CD14-positive monocyte (primary cell): ENCODE results near the gene ADAMTSL1. TPM values are rescaled to one million over a fixed set of nuclear protein-coding genes. Genes with fewer than 3 reads are reported as not detected.

Experiments
- DNase-seq, 3 donors: peaks; one replicate each; pipeline ENCODE4 v3.0.0-alpha.2; 2011 to 2022
- H2AFZ ChIP-seq: 2 replicates; pipeline ENCODE4 v1.6.0; 2012; ENCODE audit warnings: mild to moderate bottlenecking, low read depth, low read length, inconsistent platforms; ENCODE audit not compliant: insufficient read depth, poor library complexity, severe bottlenecking
- H3K27ac ChIP-seq, 2 donors: 1 replicate in 1 of 2; 2 replicates in 1 of 2; pipeline ENCODE4 v1.5.1; 2012 to 2013; ENCODE audit warnings: low read length in 2 of 2, control low read depth in 1 of 2, inconsistent platforms in 1 of 2, low read depth in 1 of 2, mild to moderate bottlenecking in 1 of 2
- H3K27me3 ChIP-seq, 2 donors: one replicate each; pipeline versions ENCODE4 v1.6.0 to v1.6.1; 2011 to 2013; ENCODE audit warnings: low read length in 2 of 2; ENCODE audit not compliant: control insufficient read depth in 2 of 2, insufficient read depth in 2 of 2
- H3K36me3 ChIP-seq, 2 donors: replicated peaks in 1 of 2; 1 replicate in 1 of 2; 2 replicates in 1 of 2; pipeline versions ENCODE4 v1.5.1 to v1.6.1; 2012 to 2013; ENCODE audit warnings: low read length in 2 of 2, control low read depth in 1 of 2, inconsistent platforms in 1 of 2, mild to moderate bottlenecking in 1 of 2; ENCODE audit not compliant: insufficient read depth in 2 of 2, control insufficient read depth in 1 of 2
- H3K4me1 ChIP-seq, 2 donors: 1 replicate in 1 of 2; 2 replicates in 1 of 2; pipeline versions ENCODE4 v1.5.1 to v1.6.1; 2012 to 2013; ENCODE audit warnings: low read length in 2 of 2, control low read depth in 1 of 2, inconsistent platforms in 1 of 2, mild to moderate bottlenecking in 1 of 2, moderate library complexity in 1 of 2; ENCODE audit not compliant: insufficient read depth in 2 of 2, control insufficient read depth in 1 of 2
- H3K4me2 ChIP-seq: replicated peaks from 2 replicates; pipeline ENCODE3; 2012; ENCODE audit warnings: low read length, moderate library complexity, mild to moderate bottlenecking; ENCODE audit not compliant: poor library complexity, severe bottlenecking; ENCODE audit errors: extremely low read depth
- H3K4me3 ChIP-seq, 3 experiments: fragments of 200-600 bp in 1 of 3; sonication (generic) in 1 of 3; replicated peaks in 1 of 3; 1 replicate in 2 of 3; 2 replicates in 1 of 3; pipeline ENCODE4 v1.5.1; 2011 to 2013; ENCODE audit warnings: low read length in 3 of 3, mild to moderate bottlenecking in 3 of 3, control low read depth in 2 of 3, low read depth in 2 of 3, inconsistent platforms in 1 of 3, moderate library complexity in 1 of 3
- H3K79me2 ChIP-seq: 2 replicates; pipeline ENCODE4 v1.6.0; 2012; ENCODE audit warnings: mild to moderate bottlenecking, control low read depth, inconsistent platforms, low read length, moderate library complexity; ENCODE audit not compliant: insufficient read depth
- H3K9ac ChIP-seq: 2 replicates; pipeline ENCODE4 v1.6.0; 2017; ENCODE audit warnings: low read length, mild to moderate bottlenecking; ENCODE audit not compliant: insufficient read depth, poor library complexity, severe bottlenecking
- H3K9me3 ChIP-seq, 2 donors: replicated peaks in 1 of 2; 1 replicate in 1 of 2; 2 replicates in 1 of 2; pipeline versions ENCODE4 v1.5.1 to v1.6.1; 2012 to 2013; ENCODE audit warnings: low read length in 2 of 2, control low read depth in 1 of 2; ENCODE audit not compliant: control insufficient read depth in 1 of 2, insufficient read depth in 1 of 2
- H4K20me1 ChIP-seq: 2 replicates; pipeline ENCODE4 v1.6.0; 2012; ENCODE audit warnings: mild to moderate bottlenecking, low read length, control low read depth, moderate library complexity; ENCODE audit not compliant: insufficient read depth
- H3K27ac Mint-ChIP-seq, 7 donors: one replicate each; pipeline ENCODE4 v1.8.0; 2020; ENCODE audit warnings: mild to moderate bottlenecking in 7 of 7, mixed read lengths in 7 of 7, moderate library complexity in 6 of 7, inconsistent platforms in 2 of 7
- H3K27me3 Mint-ChIP-seq, 3 donors: one replicate each; pipeline ENCODE4 v1.8.0; 2021 to 2022; ENCODE audit warnings: low read depth in 3 of 3, mild to moderate bottlenecking in 3 of 3, mixed read lengths in 3 of 3, moderate library complexity in 3 of 3, inconsistent platforms in 1 of 3
- H3K36me3 Mint-ChIP-seq, 2 donors: one replicate each; pipeline ENCODE4 v1.8.0; 2020; ENCODE audit warnings: mixed read lengths in 2 of 2, inconsistent platforms in 1 of 2, mild to moderate bottlenecking in 1 of 2
- H3K4me1 Mint-ChIP-seq: one replicate; pipeline ENCODE4 v1.8.0; 2020; ENCODE audit warnings: mild to moderate bottlenecking, mixed read lengths
- H3K4me3 Mint-ChIP-seq, 2 donors: one replicate each; pipeline ENCODE4 v1.8.0; 2020; ENCODE audit warnings: mild to moderate bottlenecking in 2 of 2, mixed read lengths in 2 of 2, moderate library complexity in 1 of 2
- H3K9me3 Mint-ChIP-seq, 7 donors: one replicate each; pipeline ENCODE4 v1.8.0; 2020 to 2022; ENCODE audit warnings: mixed read lengths in 7 of 7, mild to moderate bottlenecking in 6 of 7, moderate library complexity in 6 of 7, inconsistent platforms in 2 of 7
- CTCF ChIP-seq: fragments of 200-600 bp; IDR thresholded peaks from one replicate; pipeline ENCODE4 v1.8.0; 2022; ENCODE audit warnings: antibody characterized with exemption, mild to moderate bottlenecking
- WGBS: methylation state at CpG from one replicate; pipeline ENCODE4 v1.1.5; 2013; ENCODE audit warnings: missing lambda C conversion rate; ENCODE audit not compliant: insufficient coverage; 5-methylcytosine and 5-hydroxymethylcytosine counted together
- intact Hi-C, 2 donors: fragments of 100-400 bp; cut with micrococcal nuclease; formaldehyde crosslinking; loops; one replicate each; pipeline versions ENCODE4 v1.15.0 to v1.15.1; 2023
- polyA plus RNA-seq, 3 donors: library from polyadenylated mRNA; depleted of rRNA in 1 of 3; unstranded in 2 of 3; stranded (reverse) in 1 of 3; fragments of 300-500 nt in 2 of 3; fragments of >200 nt in 1 of 3; fragmentation: Illumina TruSeq in 2 of 3; gene quantifications; 1 replicate in 2 of 3; 2 replicates in 1 of 3; pipeline ENCODE4 v1.2.3, GENCODE V29; 2012 to 2021

Gene ADAMTSL1
- polyA plus RNA-seq, 3 donors: not detected

DNA sequence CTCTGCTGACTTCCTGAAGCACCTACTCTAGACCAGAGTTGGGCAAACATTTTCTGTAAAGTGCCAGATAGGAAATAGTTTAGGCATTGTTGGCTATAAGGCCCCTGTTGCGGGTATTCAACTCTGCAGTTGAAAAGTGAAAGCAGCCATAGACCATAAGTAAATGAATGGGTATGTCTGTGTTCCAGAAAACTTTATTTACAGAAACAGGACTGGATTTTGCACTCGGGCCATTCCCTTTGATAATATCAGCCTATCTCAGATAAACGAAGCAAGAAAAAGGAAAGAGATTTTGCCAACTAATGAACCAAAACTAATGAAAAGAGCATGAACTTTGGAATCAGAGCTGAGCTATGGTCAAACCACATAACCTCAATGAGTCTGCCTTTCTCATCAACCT lies 374.7 kb downstream of the ADAMTSL1 start:
- H3K27ac Mint-ChIP-seq: no peak overlapping the region
- no peaks in the 10 kb centered on the region for H3K4me1 Mint-ChIP-seq
- H3K27me3 ChIP-seq: no peaks in the 10 kb centered on the region
- H3K4me1 ChIP-seq: no peaks in the 10 kb centered on the region
- H3K4me3 ChIP-seq: no peak overlapping the region
- TF ChIP-seq CTCF: no peak
- peaks cover 0 to 7% (median 4%) of the 10 kb centered on the region in 7 donors for H3K9me3 Mint-ChIP-seq
- no peak overlapping the region for H3K9ac ChIP-seq
- H3K9me3 ChIP-seq: peaks cover 0 to 7% of the 10 kb centered on the region in 2 donors
- no peak overlapping the region for H3K4me3 Mint-ChIP-seq
- DNase-seq: no peak
- H3K36me3 Mint-ChIP-seq: no peaks in the 10 kb centered on the region
- no peak overlapping the region for H3K27ac ChIP-seq
- no peak overlapping the region for H2AFZ ChIP-seq
- H3K27me3 Mint-ChIP-seq: no peaks in the 10 kb centered on the region
- H4K20me1 ChIP-seq: no peaks in the 10 kb centered on the region
- intact Hi-C loops: no loop called here
- no peak overlapping the region for H3K4me2 ChIP-seq
- H3K36me3 ChIP-seq: no peaks in the 10 kb centered on the region
- H3K79me2 ChIP-seq: no peaks in the 10 kb centered on the region
- 100% methylated on average over 1 of the region's 3 CpGs for WGBS

- H4K20me1 ChIP-seq: no peaks in the 10 kb centered on the region
- H3K79me2 ChIP-seq: no peaks in the 10 kb centered on the region
- no peak overlapping the region for H2AFZ ChIP-seq
- no peak for DNase-seq
- no peak overlapping the region for H3K4me3 ChIP-seq
- no peak overlapping the region for H3K9ac ChIP-seq
- WGBS: 100% methylated on average over 1 of the region's 6 CpGs
- H3K27ac ChIP-seq: no peak overlapping the region
- H3K4me3 Mint-ChIP-seq: no peak overlapping the region
- H3K27ac Mint-ChIP-seq: no peak overlapping the region
- no peaks in the 10 kb centered on the region for H3K27me3 Mint-ChIP-seq
- no peaks in the 10 kb centered on the region for H3K4me1 Mint-ChIP-seq
- no peaks in the 10 kb centered on the region for H3K27me3 ChIP-seq
- no peak for TF ChIP-seq CTCF
- no peaks in the 10 kb centered on the region for H3K36me3 ChIP-seq
- H3K9me3 ChIP-seq: peaks cover 0 to 7% of the 10 kb centered on the region in 2 donors
- intact Hi-C loops: no loop called here
- H3K9me3 Mint-ChIP-seq: peaks cover 0 to 7% (median 4%) of the 10 kb centered on the region in 7 donors
- no peaks in the 10 kb centered on the region for H3K4me1 ChIP-seq
- H3K36me3 Mint-ChIP-seq: no peaks in the 10 kb centered on the region
- H3K4me2 ChIP-seq: no peak overlapping the region
These were observed 375.3 kb downstream of the ADAMTSL1 start for GRCh38 chr9:18849270-18849669.
